SK-N-MC (cell line): ENCODE data around the gene GINS2.

Experiments used
- DNase-seq: peaks from one replicate; pipeline ENCODE4 v3.0.0-alpha.2; 2011; ENCODE audit warnings: low read depth, low spot score
- H3K27ac ChIP-seq: fragments of 200-600 bp; sonication (generic); 2 replicates; pipeline ENCODE4 v1.5.1; 2016; ENCODE audit warnings: mixed run types
- H3K36me3 ChIP-seq: fragments of 200-600 bp; sonication (generic); 2 replicates; pipeline ENCODE4 v1.6.1; 2017; ENCODE audit warnings: antibody characterized with exemption, low read length, mixed read lengths; ENCODE audit not compliant: insufficient read depth
- H3K4me3 ChIP-seq: fragments of 200-600 bp; sonication (generic); 2 replicates; pipeline ENCODE4 v1.5.1; 2016
- H3K9ac ChIP-seq: fragments of 200-600 bp; sonication (generic); 2 replicates; pipeline ENCODE4 v1.8.0; 2017; ENCODE audit warnings: mixed run types, mixed read lengths; ENCODE audit not compliant: insufficient read length
- H3K9me3 ChIP-seq: fragments of 200-600 bp; sonication (generic); 2 replicates; pipeline ENCODE4 v1.6.1; 2017; ENCODE audit warnings: low read depth, mild to moderate bottlenecking, antibody characterized with exemption, low read length, moderate library complexity, mixed read lengths
- EZH2 ChIP-seq: fragments of 200-600 bp; sonication (generic); IDR thresholded peaks from one replicate; pipeline ENCODE4 v1.6.1; 2017; ENCODE audit warnings: antibody characterized with exemption
- FOXP2 ChIP-seq: optimal IDR thresholded peaks from 2 replicates; pipeline ENCODE3; 2011; ENCODE audit warnings: mild to moderate bottlenecking, moderate library complexity; ENCODE audit not compliant: insufficient read depth; ENCODE audit errors: extremely low read length, control extremely low read depth
- POLR2AphosphoS5 ChIP-seq: IDR thresholded peaks from 2 replicates; pipeline ENCODE4 v1.6.1; 2012; ENCODE audit warnings: mild to moderate bottlenecking, low read depth, low read length, borderline replicate concordance

Gene GINS2

GRCh38 chr16:85650844-85651628 lies 37.7 kb downstream of the GINS2 start:
- no peak for DNase-seq
- no peak overlapping the region for H3K9ac ChIP-seq
- H3K9me3 ChIP-seq: no peaks in the 10 kb centered on the region
- TF ChIP-seq POLR2AphosphoS5 (no peak), EZH2 (no peak), FOXP2 (no peak)
- H3K4me3 ChIP-seq: no peak overlapping the region
- H3K36me3 ChIP-seq: no peaks in the 10 kb centered on the region
- H3K27ac ChIP-seq: no peak overlapping the region

GRCh38 chr16:85650135-85650843 lies 38.5 kb downstream of the GINS2 start:
- Histone ChIP-seq H3K9me3 (no peaks in the 10 kb centered on the region), H3K27ac (no peak overlapping the region), H3K9ac (no peak overlapping the region), H3K4me3 (no peak overlapping the region), H3K36me3 (no peaks in the 10 kb centered on the region)
- DNase-seq: no peak
- TF ChIP-seq EZH2 (no peak), FOXP2 (no peak), POLR2AphosphoS5 (no peak)

- DNase-seq: no peak
- Histone ChIP-seq H3K36me3 (no peaks in the 10 kb centered on the region), H3K27ac (no peak overlapping the region), H3K4me3 (no peak overlapping the region), H3K9ac (no peak overlapping the region), H3K9me3 (no peaks in the 10 kb centered on the region)
- TF ChIP-seq EZH2: no peak
- no peak for TF ChIP-seq FOXP2
- no peak for TF ChIP-seq POLR2AphosphoS5
Measured at GRCh38 chr16:85649411-85650134, 39.2 kb downstream of the GINS2 start.

GRCh38 chr16:85648805-85649204 lies 39.9 kb downstream of the GINS2 start:
- TF ChIP-seq POLR2AphosphoS5: no peak
- no peak for TF ChIP-seq FOXP2
- TF ChIP-seq EZH2: no peak
- no peaks in the 10 kb centered on the region for H3K36me3 ChIP-seq
- no peak for DNase-seq
- H3K9ac ChIP-seq: no peak overlapping the region
- no peaks in the 10 kb centered on the region for H3K9me3 ChIP-seq
- H3K4me3 ChIP-seq: no peak overlapping the region
- H3K27ac ChIP-seq: no peak overlapping the region

- no peak for DNase-seq
- Histone ChIP-seq H3K27ac (no peak overlapping the region), H3K36me3 (no peaks in the 10 kb centered on the region), H3K4me3 (no peak overlapping the region), H3K9ac (no peak overlapping the region), H3K9me3 (no peaks in the 10 kb centered on the region)
- TF ChIP-seq FOXP2 (no peak), EZH2 (no peak), POLR2AphosphoS5 (no peak)
Measured at GRCh38 chr16:85648070-85648714, 40.6 kb downstream of the GINS2 start.

- no peaks in the 10 kb centered on the region for H3K36me3 ChIP-seq
- no peak for DNase-seq
Measured at GRCh38 chr16:85646976-85647375, 41.8 kb downstream of the GINS2 start.

GRCh38 chr16:85646358-85646907 lies 42.3 kb downstream of the GINS2 start:
- Histone ChIP-seq H3K9me3 (no peaks in the 10 kb centered on the region), H3K36me3 (no peaks in the 10 kb centered on the region), H3K27ac (no peak overlapping the region), H3K9ac (no peak overlapping the region), H3K4me3 (no peak overlapping the region)
- TF ChIP-seq FOXP2: no peak
- TF ChIP-seq POLR2AphosphoS5: no peak
- TF ChIP-seq EZH2: no peak
- no peak for DNase-seq

More at GRCh38 chr16:85646976-85647375, 41.8 kb downstream of the GINS2 start:
- no peak overlapping the region for H3K27ac ChIP-seq
- no peaks in the 10 kb centered on the region for H3K9me3 ChIP-seq
- H3K4me3 ChIP-seq: no peak overlapping the region
- TF ChIP-seq EZH2 (no peak), POLR2AphosphoS5 (no peak), FOXP2 (no peak)
- no peak overlapping the region for H3K9ac ChIP-seq
